ENCODE results near the gene GPHN.
"Not testable (repeated sequence)": the region's sequence is repeated elsewhere in the genome, so short reads cannot be mapped to it uniquely, and the experiment has no call there.

GPHN gene

GRCh38 chr14:66502836-66503235, 5.1 kb upstream of the GPHN start:
- DNase-seq (ENCODE audit: low spot score), result not testable (repeated sequence)

DNA sequence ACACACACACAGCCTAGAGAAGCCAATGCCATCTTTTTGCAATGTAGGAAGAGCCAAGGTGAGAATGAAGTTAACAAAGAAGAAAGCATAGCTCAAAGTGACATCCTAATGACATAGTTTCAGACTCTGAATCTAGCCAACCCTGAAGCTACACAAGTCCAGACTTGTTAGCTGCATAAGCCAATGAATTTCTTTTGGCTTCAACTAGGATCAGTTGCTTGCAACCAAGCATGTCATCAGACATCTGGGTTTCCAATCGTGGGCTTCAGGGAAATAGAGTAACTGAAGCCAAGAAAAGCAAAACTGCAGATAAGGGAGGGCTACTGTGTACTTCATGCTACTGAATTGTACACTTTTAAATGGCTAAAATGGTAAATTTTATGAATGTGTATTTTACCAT, 4.4 kb upstream of the GPHN start:
- no peak for DNase-seq (ENCODE audit: low spot score)

GRCh38 chr14:66507181-66507721, 696 bp upstream of the GPHN start:
- no peak for DNase-seq (ENCODE audit: low spot score)

GRCh38 chr14:66508547-66508845, 549 bp downstream of the GPHN start:
- DNase-seq (ENCODE audit: low spot score), result peak; percentile 8

GRCh38 chr14:66508846-66509621, 1.1 kb downstream of the GPHN start:
- no peak for DNase-seq (ENCODE audit: low spot score)

DNA sequence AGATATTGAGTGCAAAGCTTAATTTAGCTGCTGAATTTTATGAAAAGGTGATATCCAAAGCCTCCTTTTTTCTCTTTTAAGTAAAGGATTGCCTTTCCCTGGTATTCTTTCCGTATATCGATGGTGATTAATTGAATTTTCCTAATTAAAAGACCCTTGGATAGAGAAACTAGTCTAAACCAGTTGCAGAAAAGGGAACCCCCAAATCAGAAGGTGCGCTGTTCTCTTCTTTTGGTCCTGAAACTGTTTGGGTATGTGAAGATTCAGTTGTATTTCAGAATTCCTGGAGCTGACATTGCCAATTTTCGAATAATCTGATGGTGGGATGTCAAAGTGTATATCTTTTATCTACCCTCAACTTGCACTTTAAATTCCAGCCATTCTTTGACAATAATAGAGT, 1.9 kb downstream of the GPHN start:
- no peak for DNase-seq (ENCODE audit: low spot score)

- no peak for DNase-seq (ENCODE audit: low spot score)
These were observed 3.9 kb downstream of the GPHN start for GRCh38 chr14:66511849-66512248.

DNA sequence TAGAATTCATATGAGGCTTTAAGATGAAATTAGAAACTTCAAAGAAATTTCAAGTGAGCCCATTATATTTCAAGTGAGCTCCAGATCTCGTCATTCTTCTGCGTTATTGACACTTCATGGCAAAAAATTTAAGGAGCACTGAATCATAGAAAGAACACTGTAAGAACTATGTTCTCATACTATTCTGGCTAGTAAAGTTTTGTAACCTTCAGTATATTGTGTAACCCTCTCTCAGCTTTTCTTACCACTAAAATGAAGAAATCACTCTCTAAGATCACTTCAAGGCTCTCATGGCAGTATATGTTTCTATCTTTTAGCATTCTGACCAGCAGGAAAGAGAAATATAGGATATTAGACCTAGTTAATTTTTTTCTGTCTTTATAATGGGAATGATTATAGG, 6.3 kb downstream of the GPHN start:
- no peak for DNase-seq (ENCODE audit: low spot score)

DNA sequence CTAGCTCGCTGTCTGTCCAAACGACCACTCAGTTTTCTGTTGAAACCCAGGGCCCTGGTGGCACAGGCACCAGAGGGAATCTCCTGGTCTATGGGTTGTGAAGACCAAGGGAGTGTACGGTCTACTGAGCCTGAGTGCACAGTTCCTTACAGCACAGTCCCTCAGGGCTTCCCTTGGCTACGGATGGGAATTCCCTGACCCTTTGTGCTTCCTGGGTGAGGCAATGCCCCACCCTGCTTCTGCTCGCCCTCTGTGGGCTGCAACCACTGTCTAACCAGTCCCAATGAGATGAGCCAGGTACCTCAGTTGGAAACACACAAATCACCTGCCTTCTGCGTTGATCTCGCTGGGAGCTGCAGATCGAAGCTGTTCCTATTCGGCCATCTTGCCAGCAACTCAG, 22.6 kb downstream of the GPHN start:
- no peak for DNase-seq (ENCODE audit: low spot score)

DNA sequence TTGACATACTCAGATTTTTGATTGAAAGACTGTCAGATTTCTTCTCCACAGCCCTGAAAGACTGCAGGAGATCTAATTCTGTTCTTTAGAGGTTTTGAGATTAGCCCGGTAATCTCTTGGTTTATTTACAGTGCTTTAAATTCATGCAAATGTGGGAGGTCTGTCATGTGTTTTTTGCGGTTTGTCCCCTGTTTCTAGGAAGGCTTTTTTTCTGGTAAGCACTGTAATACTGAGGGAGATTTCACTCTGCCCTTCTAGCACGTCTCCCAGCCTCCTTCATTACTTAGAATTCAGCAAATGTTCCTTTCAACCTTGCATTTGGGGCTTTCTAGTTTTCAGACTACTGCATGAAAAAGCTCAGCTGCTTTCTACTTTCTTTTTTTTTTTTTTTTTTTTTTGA, 31.1 kb downstream of the GPHN start:
- no peak for DNase-seq (ENCODE audit: low spot score)

DNA sequence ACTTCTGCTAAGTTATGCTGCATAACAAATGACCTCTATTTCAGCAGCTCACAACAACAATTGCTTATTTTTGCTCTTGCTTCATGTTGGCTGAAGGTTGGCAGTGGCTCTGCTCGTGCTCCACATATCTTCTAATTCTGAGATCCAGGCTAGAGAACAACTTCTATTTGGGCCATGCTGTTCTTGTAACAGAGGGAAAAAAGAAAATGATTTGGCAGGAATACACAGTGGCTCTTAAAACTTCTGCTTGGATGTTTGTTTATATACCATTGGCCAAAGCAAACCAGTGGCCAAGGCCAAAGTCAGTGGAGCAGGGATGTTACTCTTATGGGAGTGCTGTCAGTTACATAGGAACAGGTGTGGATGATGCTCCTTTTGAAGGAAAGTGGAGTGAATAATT, 32.1 kb downstream of the GPHN start:
- DNase-seq (ENCODE audit: low spot score), result no peak

DNA sequence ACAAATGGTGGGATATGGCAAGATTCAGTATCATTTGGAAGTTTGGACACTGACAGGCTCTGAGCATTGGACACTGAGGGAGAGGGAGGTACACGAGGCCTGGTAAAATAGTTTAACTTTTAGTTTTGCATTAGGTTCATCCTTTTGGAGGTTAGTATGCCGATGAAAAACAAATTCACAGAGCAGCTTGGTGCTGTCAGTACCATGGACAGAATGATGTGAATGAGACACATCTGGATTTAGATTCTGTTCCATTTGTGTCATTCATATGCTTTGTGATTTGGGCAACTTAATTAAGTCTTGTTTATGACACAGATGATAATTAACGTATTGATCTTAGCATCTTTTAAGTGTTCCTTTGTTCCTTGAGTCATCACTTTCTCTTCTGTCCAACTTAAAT, 33.7 kb downstream of the GPHN start:
- DNase-seq (ENCODE audit: low spot score), result no peak

- no peak for DNase-seq (ENCODE audit: low spot score)
These were observed 36.0 kb downstream of the GPHN start for GRCh38 chr14:66543996-66544395.

- not testable (repeated sequence) for DNase-seq (ENCODE audit: low spot score)
These were observed 37.2 kb downstream of the GPHN start for GRCh38 chr14:66545191-66545590.

GRCh38 chr14:66545751-66546150, 37.8 kb downstream of the GPHN start:
- not testable (repeated sequence) for DNase-seq (ENCODE audit: low spot score)

GRCh38 chr14:66563731-66564130, 55.8 kb downstream of the GPHN start:
- DNase-seq (ENCODE audit: low spot score), result no peak

- DNase-seq (ENCODE audit: low spot score), result no peak
These were observed 60.3 kb downstream of the GPHN start for GRCh38 chr14:66568220-66568619.

- no peak for DNase-seq (ENCODE audit: low spot score)
These were observed 64.9 kb downstream of the GPHN start for GRCh38 chr14:66572826-66573225.

DNA sequence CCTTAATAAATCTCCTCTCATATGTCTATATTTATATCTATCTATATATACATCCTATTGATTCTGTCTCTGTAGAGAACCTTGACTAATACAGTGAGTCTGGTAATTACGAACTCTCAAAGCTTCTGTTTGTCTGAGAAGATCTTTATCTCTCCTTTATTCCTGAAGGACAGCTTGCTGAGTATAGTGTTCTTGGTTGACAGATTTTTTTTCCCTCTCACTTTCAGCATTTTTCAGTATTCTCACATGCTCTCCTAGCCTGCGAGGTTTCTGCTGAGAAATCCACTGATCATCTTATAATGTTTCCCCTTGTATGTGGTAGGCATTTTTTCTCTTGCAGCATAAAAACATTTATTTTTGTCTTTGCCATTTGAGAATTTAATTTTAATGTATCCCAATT, 67.1 kb downstream of the GPHN start:
- DNase-seq (ENCODE audit: low spot score), result no peak

GRCh38 chr14:66575939-66576338, 68.0 kb downstream of the GPHN start:
- no peak for DNase-seq (ENCODE audit: low spot score)

- not testable (repeated sequence) for DNase-seq (ENCODE audit: low spot score)
These were observed 79.8 kb downstream of the GPHN start for GRCh38 chr14:66587753-66588152.

- no peak for DNase-seq (ENCODE audit: low spot score)
These were observed 87.4 kb downstream of the GPHN start for GRCh38 chr14:66595394-66595793.

DNA sequence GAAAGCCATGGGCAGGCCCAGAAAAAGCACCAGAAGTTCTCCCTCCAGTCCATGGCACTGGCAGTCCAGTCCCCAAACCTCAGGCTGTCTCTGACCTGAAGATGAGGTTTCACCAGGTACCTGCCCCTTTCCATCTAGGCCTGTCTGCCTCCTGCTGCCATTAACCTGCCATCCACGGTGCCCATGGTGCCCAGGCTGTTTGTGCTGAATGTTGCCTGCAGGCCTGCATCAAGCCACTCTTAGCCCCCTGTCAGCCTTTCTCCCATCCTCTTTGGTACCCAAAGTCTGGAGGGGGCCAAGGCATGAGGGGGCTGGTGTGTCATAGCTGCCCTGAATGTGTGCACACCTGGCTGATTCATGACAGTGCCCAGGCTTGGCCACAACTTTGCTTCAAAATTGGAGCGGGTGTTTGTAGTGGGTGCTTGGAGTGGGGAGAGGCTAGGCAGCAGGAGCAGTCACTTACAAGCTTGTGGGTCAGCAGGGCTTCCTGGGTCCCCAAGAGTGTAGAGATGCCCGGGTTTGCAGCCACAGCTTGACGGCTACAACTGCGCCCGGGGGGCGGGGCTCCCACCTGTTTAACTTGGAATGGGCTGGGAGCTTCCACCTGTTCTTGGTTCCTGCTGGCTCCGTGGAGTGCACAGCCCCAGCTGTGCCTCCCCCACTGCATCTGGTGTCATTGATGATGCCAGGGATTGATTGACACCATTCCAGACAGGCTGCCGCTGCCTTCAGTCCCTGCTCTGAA, 88.5 kb downstream of the GPHN start:
- no peak for DNase-seq (ENCODE audit: low spot score)

GRCh38 chr14:66600416-66600815, 92.5 kb downstream of the GPHN start:
- no peak for DNase-seq (ENCODE audit: low spot score)
